T-cell (primary cell): ENCODE measurements around the gene STK32A. TPM values are rescaled to one million over a fixed set of nuclear protein-coding genes. Genes with fewer than 3 reads are reported as not detected.

Experiments
- ATAC-seq, 4 experiments: fragments of 200-7000 bp in 3 of 4; fragments of 150-1000 bp in 1 of 4; cut with Tn5 transposase; replicated peaks in 1 of 4; 1 replicate in 3 of 4; 2 replicates in 1 of 4; pipeline ENCODE4 v1.10.0; 2021; ENCODE audit warnings: moderate library complexity in 3 of 4, mild to moderate bottlenecking in 2 of 4, moderate number of reproducible peaks in 1 of 4
- CTCF ChIA-PET, 2 donors: fragments of 300-600 bp; sonication (Branson Sonifier 250); formaldehyde crosslinking; loops; one replicate each; lab custom pipeline; 2022; ENCODE audit warnings: antibody characterized with exemption in 2 of 2; lab: Charles Lee
- POLR2A ChIA-PET, 2 donors: fragments of 300-600 bp; sonication (Branson Sonifier 250); formaldehyde crosslinking; loops; one replicate each; lab custom pipeline; 2022; ENCODE audit warnings: antibody characterized with exemption in 2 of 2; lab: Charles Lee
- DNase-seq, 35 experiments: peaks; one replicate each; pipeline versions ENCODE4 v3.0.0 to v3.0.0-alpha.2; 2013 to 2023
- H3K27ac ChIP-seq: one replicate; pipeline ENCODE4 v1.5.1; 2013; ENCODE audit warnings: low read length
- H3K27me3 ChIP-seq, 2 experiments: replicated peaks in 1 of 2; 1 replicate in 1 of 2; 2 replicates in 1 of 2; pipeline versions ENCODE4 v1.6.1 to v1.7.0; 2013; ENCODE audit warnings: low read length in 1 of 2, mixed read lengths in 1 of 2; ENCODE audit not compliant: control insufficient read depth in 2 of 2, insufficient read depth in 2 of 2; ENCODE audit errors: extremely low read depth in 1 of 2
- H3K36me3 ChIP-seq, 2 donors: 1 replicate in 1 of 2; 2 replicates in 1 of 2; pipeline versions ENCODE4 v1.6.1 to v1.7.0; 2013; ENCODE audit warnings: low read length in 1 of 2; ENCODE audit not compliant: control insufficient read depth in 2 of 2, insufficient read depth in 1 of 2; ENCODE audit errors: extremely low read depth in 1 of 2
- H3K4me1 ChIP-seq, 2 experiments: 1 replicate in 1 of 2; 2 replicates in 1 of 2; pipeline versions ENCODE4 v1.6.1 to v1.7.0; 2013; ENCODE audit warnings: low read length in 2 of 2, mixed read lengths in 1 of 2; ENCODE audit not compliant: insufficient read depth in 2 of 2, control insufficient read depth in 1 of 2; ENCODE audit errors: extremely low read depth in 1 of 2
- H3K4me3 ChIP-seq, 2 donors: 1 replicate in 1 of 2; 2 replicates in 1 of 2; pipeline versions ENCODE4 v1.5.1 to v1.7.0; 2013; ENCODE audit warnings: mild to moderate bottlenecking in 2 of 2, low read length in 1 of 2, moderate library complexity in 1 of 2; ENCODE audit not compliant: control insufficient read depth in 1 of 2; ENCODE audit errors: extremely low read depth in 1 of 2
- H3K9me3 ChIP-seq: 2 replicates; pipeline ENCODE4 v1.7.0; 2013
- H3K27ac Mint-ChIP-seq, 2 donors: one replicate each; pipeline ENCODE4 v1.8.0; 2020 to 2021; ENCODE audit warnings: mild to moderate bottlenecking in 2 of 2, mixed read lengths in 2 of 2
- H3K27me3 Mint-ChIP-seq, 2 donors: one replicate each; pipeline ENCODE4 v1.8.0; 2021 to 2022; ENCODE audit warnings: mixed read lengths in 2 of 2
- H3K36me3 Mint-ChIP-seq: one replicate; pipeline ENCODE4 v1.8.0; 2021; ENCODE audit warnings: mixed read lengths
- H3K4me1 Mint-ChIP-seq, 3 donors: one replicate each; pipeline ENCODE4 v1.8.0; 2020 to 2022; ENCODE audit warnings: mixed read lengths in 3 of 3, mild to moderate bottlenecking in 1 of 3
- H3K4me3 Mint-ChIP-seq, 3 donors: one replicate each; pipeline ENCODE4 v1.8.0; 2020 to 2022; ENCODE audit warnings: mild to moderate bottlenecking in 3 of 3, mixed read lengths in 3 of 3, moderate library complexity in 3 of 3
- H3K9me3 Mint-ChIP-seq, 3 donors: one replicate each; pipeline ENCODE4 v1.8.0; 2020 to 2022; ENCODE audit warnings: mixed read lengths in 3 of 3
- WGBS: methylation state at CpG from one replicate; pipeline ENCODE4 v1.1.5; 2013; ENCODE audit warnings: missing lambda C conversion rate; ENCODE audit not compliant: insufficient coverage; 5-methylcytosine and 5-hydroxymethylcytosine counted together
- total RNA-seq, 35 experiments: library from RNA in 6 of 35; stranded (reverse) in 6 of 35; fragments of 120-200 nt in 1 of 35; gene quantifications; one replicate each; pipeline versions ENCODE4 v1.2.1 to v1.2.4 and lab custom pipeline; 2013 to 2026

STK32A gene
- total RNA-seq, 5 donors from 2014 or later (not counting 1 experiment from before 2014, with no cell fraction given): not detected

- ChIA-PET CTCF (interaction anchor here in 1 of 2 donors (0.7 kb wide), 2 partner anchors 232 to 1276 kb away, joined by 4 to 5 read pairs; no protein-coding TSS in a partner anchor), POLR2A (no interaction called here)
- DNase-seq (no peak), ATAC-seq (no peak)
- no peak overlapping the region for H3K27ac Mint-ChIP-seq
- Histone ChIP-seq H3K36me3 (no peaks in the 10 kb centered on the region), H3K4me3 (no peak overlapping the region), H3K9me3 (no peaks in the 10 kb centered on the region), H3K4me1 (no peaks in the 10 kb centered on the region), H3K27me3 (no peaks in the 10 kb centered on the region), H3K27ac (no peak overlapping the region)
- H3K36me3 Mint-ChIP-seq: no peaks in the 10 kb centered on the region
- peaks cover 3 to 4% of the 10 kb centered on the region in 2 donors for H3K27me3 Mint-ChIP-seq
- H3K4me3 Mint-ChIP-seq: no peak overlapping the region
- no peaks in the 10 kb centered on the region for H3K4me1 Mint-ChIP-seq
- no CpG with 5 or more reads among the region's 2 CpGs for WGBS
- no peaks in the 10 kb centered on the region for H3K9me3 Mint-ChIP-seq
Observed at GRCh38 chr5:147430628-147431027, 195.8 kb downstream of the STK32A start.

- Mint-ChIP-seq H3K27ac (no peak overlapping the region), H3K36me3 (no peaks in the 10 kb centered on the region), H3K4me1 (no peaks in the 10 kb centered on the region), H3K9me3 (no peaks in the 10 kb centered on the region), H3K27me3 (peaks cover 3 to 4% of the 10 kb centered on the region in 2 donors), H3K4me3 (no peak overlapping the region)
- Histone ChIP-seq H3K27ac (no peak overlapping the region), H3K27me3 (no peaks in the 10 kb centered on the region), H3K36me3 (no peaks in the 10 kb centered on the region), H3K9me3 (no peaks in the 10 kb centered on the region), H3K4me3 (no peak overlapping the region), H3K4me1 (no peaks in the 10 kb centered on the region)
- no peak for DNase-seq
- ATAC-seq: no peak
- POLR2A ChIA-PET: no interaction called here
- CTCF ChIA-PET: interaction anchor here in 1 of 2 donors (0.7 kb wide), 1 partner anchor 58 kb away, joined by 3 read pairs; no protein-coding TSS in a partner anchor
- WGBS: 43% methylated on average over 1 of the region's 3 CpGs
Observed at GRCh38 chr5:147431586-147431985, 196.8 kb downstream of the STK32A start.

- no peaks in the 10 kb centered on the region for H3K9me3 ChIP-seq
- DNase-seq (no peak), ATAC-seq (no peak)
- H3K4me3 ChIP-seq: no peak overlapping the region
- Mint-ChIP-seq H3K36me3 (no peaks in the 10 kb centered on the region), H3K27me3 (peaks cover 3 to 4% of the 10 kb centered on the region in 2 donors), H3K27ac (no peak overlapping the region), H3K9me3 (no peaks in the 10 kb centered on the region), H3K4me1 (no peaks in the 10 kb centered on the region), H3K4me3 (no peak overlapping the region)
- no peaks in the 10 kb centered on the region for H3K4me1 ChIP-seq
- H3K36me3 ChIP-seq: no peaks in the 10 kb centered on the region
- no peaks in the 10 kb centered on the region for H3K27me3 ChIP-seq
- H3K27ac ChIP-seq: no peak overlapping the region
- CTCF ChIA-PET: no interaction called here
- WGBS: 86% methylated on average over 1 of the region's 4 CpGs
- POLR2A ChIA-PET: no interaction called here
Observed at GRCh38 chr5:147432323-147432722, 197.5 kb downstream of the STK32A start.

GRCh38 chr5:147434049-147434448 lies 199.2 kb downstream of the STK32A start:
- no CpG with 5 or more reads among the region's 3 CpGs for WGBS
- no peak overlapping the region for H3K4me3 ChIP-seq
- H3K4me1 ChIP-seq: no peaks in the 10 kb centered on the region
- H3K4me1 Mint-ChIP-seq: no peaks in the 10 kb centered on the region
- no peaks in the 10 kb centered on the region for H3K36me3 ChIP-seq
- H3K27me3 Mint-ChIP-seq: no peaks in the 10 kb centered on the region
- no peak overlapping the region for H3K4me3 Mint-ChIP-seq
- POLR2A ChIA-PET: no interaction called here
- CTCF ChIA-PET: interaction anchor here in 1 of 2 donors (0.6 kb wide), 1 partner anchor 1472 kb away, joined by 4 read pairs; no protein-coding TSS in a partner anchor
- H3K9me3 Mint-ChIP-seq: no peaks in the 10 kb centered on the region
- H3K27ac ChIP-seq: no peak overlapping the region
- no peaks in the 10 kb centered on the region for H3K36me3 Mint-ChIP-seq
- no peaks in the 10 kb centered on the region for H3K9me3 ChIP-seq
- DNase-seq: no peak
- no peak overlapping the region for H3K27ac Mint-ChIP-seq
- H3K27me3 ChIP-seq: no peaks in the 10 kb centered on the region
- ATAC-seq: no peak

GRCh38 chr5:147436596-147436995 lies 201.8 kb downstream of the STK32A start:
- H3K36me3 Mint-ChIP-seq: no peaks in the 10 kb centered on the region
- no peaks in the 10 kb centered on the region for H3K4me1 Mint-ChIP-seq
- ChIA-PET CTCF (no interaction called here), POLR2A (interaction anchor here in 1 of 2 donors (0.6 kb wide), 1 partner anchor 10 kb away, joined by 3 read pairs; no protein-coding TSS in a partner anchor)
- no peaks in the 10 kb centered on the region for H3K4me1 ChIP-seq
- no peak overlapping the region for H3K27ac ChIP-seq
- no peaks in the 10 kb centered on the region for H3K36me3 ChIP-seq
- DNase-seq: no peak
- no peak overlapping the region for H3K4me3 Mint-ChIP-seq
- no peak overlapping the region for H3K27ac Mint-ChIP-seq
- H3K27me3 ChIP-seq: no peaks in the 10 kb centered on the region
- H3K4me3 ChIP-seq: no peak overlapping the region
- peaks cover 0 to 3% of the 10 kb centered on the region in 2 donors for H3K27me3 Mint-ChIP-seq
- 75% methylated on average over 2 of the region's 3 CpGs for WGBS
- no peaks in the 10 kb centered on the region for H3K9me3 Mint-ChIP-seq
- H3K9me3 ChIP-seq: no peaks in the 10 kb centered on the region
- no peak for ATAC-seq

- Mint-ChIP-seq H3K4me3 (no peak overlapping the region), H3K4me1 (no peaks in the 10 kb centered on the region), H3K36me3 (no peaks in the 10 kb centered on the region), H3K27ac (no peak overlapping the region), H3K9me3 (no peaks in the 10 kb centered on the region), H3K27me3 (peaks cover 0 to 3% of the 10 kb centered on the region in 2 donors)
- H3K4me1 ChIP-seq: no peaks in the 10 kb centered on the region
- 38% methylated on average over 4 of the region's 6 CpGs for WGBS
- DNase-seq (no peak), ATAC-seq (no peak)
- no peak overlapping the region for H3K4me3 ChIP-seq
- H3K27me3 ChIP-seq: no peaks in the 10 kb centered on the region
- no peaks in the 10 kb centered on the region for H3K9me3 ChIP-seq
- H3K27ac ChIP-seq: no peak overlapping the region
- ChIA-PET CTCF (no interaction called here), POLR2A (interaction anchor here in 1 of 2 donors (0.6 kb wide), 1 partner anchor 10 kb away, joined by 3 read pairs; no protein-coding TSS in a partner anchor)
- no peaks in the 10 kb centered on the region for H3K36me3 ChIP-seq
Observed at GRCh38 chr5:147437161-147437596, 202.4 kb downstream of the STK32A start.
